Naive B cell (primary cell): Measurements from ENCODE around the gene TMEM131. TPM values are rescaled to one million over a fixed set of nuclear protein-coding genes. Genes with fewer than 3 reads are reported as not detected.

Experiments
- ATAC-seq, 2 donors: fragments of 150-1000 bp; cut with Tn5 transposase; 2 replicates each; pipeline ENCODE4 v1.10.0; 2021; ENCODE audit warnings: low read depth in 2 of 2, mild to moderate bottlenecking in 2 of 2, moderate library complexity in 2 of 2
- DNase-seq: peaks from one replicate; pipeline ENCODE4 v3.0.0; 2022
- H3K27ac Mint-ChIP-seq, 6 donors: one replicate each; pipeline ENCODE4 v1.8.0; 2020 to 2022; ENCODE audit warnings: mild to moderate bottlenecking in 6 of 6, mixed read lengths in 6 of 6, moderate library complexity in 5 of 6, inconsistent platforms in 2 of 6
- H3K27me3 Mint-ChIP-seq, 3 donors: one replicate each; pipeline ENCODE4 v1.8.0; 2021 to 2022; ENCODE audit warnings: mixed read lengths in 3 of 3, mild to moderate bottlenecking in 1 of 3
- H3K36me3 Mint-ChIP-seq, 2 donors: one replicate each; pipeline ENCODE4 v1.8.0; 2020 to 2022; ENCODE audit warnings: mixed read lengths in 2 of 2, inconsistent platforms in 1 of 2, mild to moderate bottlenecking in 1 of 2
- H3K4me1 Mint-ChIP-seq, 3 donors: one replicate each; pipeline ENCODE4 v1.8.0; 2020 to 2022; ENCODE audit warnings: mixed read lengths in 3 of 3, inconsistent platforms in 1 of 3, mild to moderate bottlenecking in 1 of 3, moderate library complexity in 1 of 3
- H3K4me3 Mint-ChIP-seq, 8 donors: one replicate each; pipeline ENCODE4 v1.8.0; 2020 to 2022; ENCODE audit warnings: mild to moderate bottlenecking in 8 of 8, mixed read lengths in 8 of 8, moderate library complexity in 8 of 8, inconsistent platforms in 2 of 8
- H3K9me3 Mint-ChIP-seq, 7 donors: one replicate each; pipeline ENCODE4 v1.8.0; 2020 to 2022; ENCODE audit warnings: mixed read lengths in 7 of 7, mild to moderate bottlenecking in 5 of 7, inconsistent platforms in 2 of 7, moderate library complexity in 1 of 7
- polyA plus RNA-seq, 6 donors: library from polyadenylated mRNA; unstranded; fragments of 300-500 nt; fragmentation: Illumina TruSeq; gene quantifications; one replicate each; pipeline ENCODE4 v1.2.3, GENCODE V29; 2021; ENCODE audit warnings: low read depth in 6 of 6

TMEM131 gene
- polyA plus RNA-seq, 6 donors from 2014 or later: 13.4 to 32.9 (median 19.1) TPM

DNA sequence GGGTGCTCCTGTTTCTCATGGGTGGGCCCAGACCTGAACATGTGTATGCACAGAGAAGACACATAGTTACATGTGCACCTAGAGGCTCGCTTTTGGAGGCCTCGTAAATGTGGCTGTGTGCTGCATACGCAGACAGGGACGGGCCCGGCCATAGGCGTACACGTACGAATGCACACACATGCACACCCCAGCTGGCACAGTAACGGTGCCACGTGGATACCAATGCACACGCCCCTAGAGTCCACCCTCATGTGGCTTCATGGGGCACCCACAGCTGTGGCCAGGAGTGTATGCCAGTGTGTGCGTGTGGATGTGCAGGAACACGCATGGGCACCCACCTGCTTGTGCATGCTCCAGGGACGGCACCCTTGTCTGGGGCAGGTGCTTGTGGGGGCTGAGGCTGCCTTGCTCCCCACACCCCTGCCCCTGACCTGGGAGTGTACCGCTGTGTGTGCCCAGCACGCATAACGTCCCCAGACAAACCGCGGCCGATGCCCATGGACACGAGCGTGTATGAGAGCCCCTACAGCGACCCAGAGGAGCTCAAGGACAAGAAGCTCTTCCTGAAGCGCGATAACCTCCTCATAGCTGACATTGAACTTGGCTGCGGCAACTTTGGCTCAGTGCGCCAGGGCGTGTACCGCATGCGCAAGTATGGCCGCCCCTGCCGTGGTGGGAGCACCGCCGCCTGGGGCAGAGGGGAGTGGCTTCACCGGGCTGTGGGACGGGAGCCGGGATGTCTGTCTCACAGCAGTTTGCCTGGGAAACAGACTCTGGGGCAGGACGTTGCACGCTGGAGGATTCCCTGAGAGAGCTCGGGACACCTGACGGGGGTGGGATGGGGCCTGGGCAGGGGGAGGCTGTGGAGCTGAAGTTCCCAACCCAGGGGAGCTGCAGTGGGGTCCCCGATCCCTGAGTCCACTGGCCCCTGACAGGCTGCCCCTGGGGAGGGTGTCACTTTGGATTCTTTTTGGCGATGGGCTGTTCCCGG lies 261.4 kb downstream of the TMEM131 start:
- H3K27me3 Mint-ChIP-seq: no peaks in the 10 kb centered on the region
- H3K36me3 Mint-ChIP-seq: peaks cover 6 to 7% of the 10 kb centered on the region in 2 donors
- H3K9me3 Mint-ChIP-seq: peaks cover 0 to 5% (median 0%) of the 10 kb centered on the region in 7 donors
- no peak overlapping the region for H3K4me3 Mint-ChIP-seq
- peaks cover 0 to 8% (median 4%) of the 10 kb centered on the region in 3 donors for H3K4me1 Mint-ChIP-seq
- no peak for ATAC-seq
- DNase-seq: no peak
- H3K27ac Mint-ChIP-seq: no peak overlapping the region

- Mint-ChIP-seq H3K9me3 (peaks cover 0 to 5% (median 0%) of the 10 kb centered on the region in 7 donors), H3K4me3 (no peak overlapping the region), H3K27ac (peak overlapping the region in 1 of 6 donors; percentile 3), H3K27me3 (no peaks in the 10 kb centered on the region), H3K4me1 (peaks cover 0 to 4% (median 2%) of the 10 kb centered on the region in 3 donors), H3K36me3 (peaks cover 6 to 7% of the 10 kb centered on the region in 2 donors)
- DNase-seq (no peak), ATAC-seq (no peak)
Measured at GRCh38 chr2:97733341-97734035, 262.3 kb downstream of the TMEM131 start.

DNA sequence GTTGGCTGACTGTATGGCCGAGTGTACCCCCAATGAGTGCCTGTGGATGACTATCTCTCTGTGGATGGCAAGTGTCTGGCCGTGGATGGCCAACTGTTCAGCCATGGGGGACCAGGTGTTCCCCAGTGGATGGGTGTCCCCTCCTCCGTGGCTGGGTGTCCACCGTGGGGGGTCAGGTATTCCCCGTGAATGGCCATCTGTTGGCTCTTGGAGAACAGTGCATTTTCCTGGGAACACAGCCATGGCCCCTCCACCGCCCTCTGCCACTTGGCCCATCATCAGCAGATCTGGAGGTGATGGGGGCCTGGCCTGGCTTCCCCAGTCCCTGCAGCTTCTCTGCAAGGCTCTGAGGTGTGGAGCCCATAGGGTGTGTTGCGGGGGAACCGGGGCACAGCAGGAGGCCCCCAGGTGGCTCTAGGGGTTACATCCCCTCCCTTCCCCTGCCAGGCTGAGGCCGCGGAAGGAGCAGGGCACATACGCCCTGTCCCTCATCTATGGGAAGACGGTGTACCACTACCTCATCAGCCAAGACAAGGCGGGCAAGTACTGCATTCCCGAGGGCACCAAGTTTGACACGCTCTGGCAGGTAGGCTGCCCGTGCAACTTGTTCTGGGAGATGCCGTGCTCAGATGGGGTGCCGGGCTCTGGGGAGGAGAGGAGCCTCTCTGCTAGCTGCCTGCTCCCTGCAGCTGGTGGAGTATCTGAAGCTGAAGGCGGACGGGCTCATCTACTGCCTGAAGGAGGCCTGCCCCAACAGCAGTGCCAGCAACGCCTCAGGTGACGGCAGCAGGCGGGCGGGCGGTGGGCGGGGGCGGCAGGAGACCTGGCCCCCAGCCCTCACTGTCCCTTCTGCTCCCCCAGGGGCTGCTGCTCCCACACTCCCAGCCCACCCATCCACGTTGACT lies 263.1 kb downstream of the TMEM131 start:
- Mint-ChIP-seq H3K27ac (no peak overlapping the region), H3K4me1 (peaks cover 0 to 4% (median 0%) of the 10 kb centered on the region in 3 donors), H3K27me3 (no peaks in the 10 kb centered on the region), H3K9me3 (peaks cover 0 to 5% (median 0%) of the 10 kb centered on the region in 7 donors), H3K36me3 (peaks cover 6 to 10% of the 10 kb centered on the region in 2 donors), H3K4me3 (no peak overlapping the region)
- DNase-seq: no peak
- no peak for ATAC-seq

- H3K27me3 Mint-ChIP-seq: no peaks in the 10 kb centered on the region
- peaks cover 0 to 3% (median 0%) of the 10 kb centered on the region in 3 donors for H3K4me1 Mint-ChIP-seq
- H3K4me3 Mint-ChIP-seq: no peak overlapping the region
- ATAC-seq (no peak), DNase-seq (no peak)
- peaks cover 14 to 18% of the 10 kb centered on the region in 2 donors for H3K36me3 Mint-ChIP-seq
- peaks cover 0 to 8% (median 0%) of the 10 kb centered on the region in 7 donors for H3K9me3 Mint-ChIP-seq
- no peak overlapping the region for H3K27ac Mint-ChIP-seq
Measured at GRCh38 chr2:97731274-97732020, 264.3 kb downstream of the TMEM131 start.

- Mint-ChIP-seq H3K27ac (peak overlapping the region in 1 of 6 donors; percentile 26), H3K4me3 (peak overlapping the region in 1 of 8 donors; percentile 70), H3K9me3 (peaks cover 0 to 8% (median 0%) of the 10 kb centered on the region in 7 donors), H3K4me1 (no peaks in the 10 kb centered on the region), H3K36me3 (peaks cover 14 to 18% of the 10 kb centered on the region in 2 donors), H3K27me3 (no peaks in the 10 kb centered on the region)
- ATAC-seq (no peak), DNase-seq (no peak)
Measured at GRCh38 chr2:97730245-97730644, 265.5 kb downstream of the TMEM131 start.

GRCh38 chr2:97728091-97728731 lies 267.5 kb downstream of the TMEM131 start:
- H3K27ac Mint-ChIP-seq: no peak overlapping the region
- no peaks in the 10 kb centered on the region for H3K27me3 Mint-ChIP-seq
- peaks cover 0 to 8% (median 0%) of the 10 kb centered on the region in 7 donors for H3K9me3 Mint-ChIP-seq
- no peaks in the 10 kb centered on the region for H3K4me1 Mint-ChIP-seq
- H3K36me3 Mint-ChIP-seq: peaks cover 14 to 18% of the 10 kb centered on the region in 2 donors
- DNase-seq: no peak
- H3K4me3 Mint-ChIP-seq: no peak overlapping the region
- no peak for ATAC-seq

DNA sequence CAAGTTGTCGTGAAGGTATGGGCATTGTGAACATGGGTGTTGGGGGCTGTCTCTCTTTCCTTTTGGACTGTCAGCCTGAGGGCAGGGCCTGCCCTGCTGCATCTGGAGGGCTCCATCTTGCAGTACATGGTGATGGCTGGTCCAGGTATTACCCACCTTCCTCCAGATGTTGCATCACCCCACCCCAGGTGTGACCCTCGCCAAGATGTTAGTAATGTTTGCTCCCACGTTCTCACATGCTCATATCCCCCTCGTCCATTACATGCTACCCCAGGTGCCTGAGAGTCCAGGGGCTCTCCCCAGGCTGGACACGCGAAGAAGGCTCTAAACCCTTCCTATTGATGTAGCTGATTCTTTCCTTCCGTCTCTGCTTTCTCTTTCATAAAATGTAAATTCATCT lies 268.5 kb downstream of the TMEM131 start:
- Mint-ChIP-seq H3K9me3 (peaks cover 0 to 8% (median 0%) of the 10 kb centered on the region in 7 donors), H3K4me1 (no peaks in the 10 kb centered on the region), H3K36me3 (peaks cover 14 to 18% of the 10 kb centered on the region in 2 donors), H3K27me3 (no peaks in the 10 kb centered on the region), H3K4me3 (no peak overlapping the region), H3K27ac (no peak overlapping the region)
- no peak for DNase-seq
- ATAC-seq: no peak

DNA sequence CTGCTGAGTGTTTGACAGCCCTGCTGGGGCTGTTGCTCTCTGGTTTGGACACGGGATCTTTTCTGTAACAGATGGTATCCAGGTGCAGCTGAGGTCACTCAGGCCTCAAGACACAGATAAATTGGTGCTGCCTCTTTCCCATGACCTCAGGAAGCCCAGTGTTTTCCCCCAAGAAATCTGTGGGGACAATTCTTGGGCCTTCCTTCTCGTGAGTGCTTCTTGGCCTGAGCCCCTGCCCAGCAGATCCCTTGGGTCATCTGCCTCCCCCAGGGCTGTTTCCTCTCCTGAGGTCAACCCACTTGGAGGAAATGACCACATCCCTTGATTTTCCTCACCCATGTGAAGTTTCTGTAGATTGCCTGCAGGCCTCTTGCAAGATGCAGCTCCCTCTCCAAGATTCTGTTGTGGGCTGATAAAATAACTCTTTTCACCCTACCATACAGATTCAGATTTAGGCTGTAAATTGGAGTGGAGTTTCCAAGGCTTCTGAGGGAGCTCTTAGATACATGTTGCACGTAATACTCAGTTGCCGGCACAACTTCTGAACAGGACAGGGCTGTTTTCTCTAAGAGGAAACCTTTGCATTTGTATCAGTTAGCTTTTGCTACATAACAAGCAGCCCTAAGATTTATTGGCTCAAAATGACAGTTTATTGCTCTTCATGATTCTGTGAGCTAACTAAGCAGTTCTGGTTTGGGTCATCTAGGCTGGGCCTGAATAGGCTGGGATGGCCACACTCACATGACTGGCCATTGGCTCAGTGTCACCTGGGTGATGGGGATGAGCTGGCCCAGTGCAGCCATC lies 269.3 kb downstream of the TMEM131 start:
- H3K27ac Mint-ChIP-seq: no peak overlapping the region
- no peak overlapping the region for H3K4me3 Mint-ChIP-seq
- no peaks in the 10 kb centered on the region for H3K27me3 Mint-ChIP-seq
- ATAC-seq: no peak
- peaks cover 11 to 16% of the 10 kb centered on the region in 2 donors for H3K36me3 Mint-ChIP-seq
- H3K4me1 Mint-ChIP-seq: no peaks in the 10 kb centered on the region
- H3K9me3 Mint-ChIP-seq: peaks cover 0 to 8% (median 0%) of the 10 kb centered on the region in 7 donors
- DNase-seq: no peak

DNA sequence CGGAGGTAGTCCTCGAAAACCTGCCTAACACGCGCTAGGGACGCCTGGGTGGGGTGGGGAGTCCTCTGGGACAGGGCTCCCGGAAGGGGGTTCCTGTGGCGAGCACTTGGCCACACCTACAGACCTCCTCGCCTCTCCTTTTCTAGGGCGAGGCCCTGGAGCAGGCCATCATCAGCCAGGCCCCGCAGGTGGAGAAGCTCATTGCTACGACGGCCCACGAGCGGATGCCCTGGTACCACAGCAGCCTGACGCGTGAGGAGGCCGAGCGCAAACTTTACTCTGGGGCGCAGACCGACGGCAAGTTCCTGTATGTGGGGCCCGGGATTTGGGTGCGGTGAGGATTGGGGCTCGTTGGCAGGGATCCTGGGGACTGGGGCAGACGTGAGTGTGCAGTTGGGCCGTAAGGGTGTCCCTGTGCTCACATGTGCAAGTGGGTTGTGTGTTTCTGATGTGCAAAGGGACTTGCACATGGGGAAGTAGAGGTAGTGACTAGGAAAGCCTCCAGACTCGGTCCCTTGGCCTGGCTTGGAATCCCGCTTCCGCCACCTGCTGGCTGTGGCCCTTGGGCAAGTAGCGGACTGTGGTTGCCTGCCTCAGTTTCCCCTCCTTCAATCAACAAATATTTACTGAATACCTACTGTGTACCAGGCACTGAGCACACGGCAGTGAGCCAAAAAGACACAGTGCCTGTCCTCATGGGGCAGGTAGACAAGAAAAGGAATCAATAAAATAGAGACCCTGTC lies 270.6 kb downstream of the TMEM131 start:
- no peak for DNase-seq
- no peaks in the 10 kb centered on the region for H3K27me3 Mint-ChIP-seq
- ATAC-seq: no peak
- H3K4me1 Mint-ChIP-seq: no peaks in the 10 kb centered on the region
- H3K4me3 Mint-ChIP-seq: peak overlapping the region in 1 of 8 donors; percentile 16
- H3K36me3 Mint-ChIP-seq: peaks cover 8 to 11% of the 10 kb centered on the region in 2 donors
- H3K9me3 Mint-ChIP-seq: peaks cover 0 to 4% (median 0%) of the 10 kb centered on the region in 7 donors
- H3K27ac Mint-ChIP-seq: peak overlapping the region in 1 of 6 donors; percentile 59

DNA sequence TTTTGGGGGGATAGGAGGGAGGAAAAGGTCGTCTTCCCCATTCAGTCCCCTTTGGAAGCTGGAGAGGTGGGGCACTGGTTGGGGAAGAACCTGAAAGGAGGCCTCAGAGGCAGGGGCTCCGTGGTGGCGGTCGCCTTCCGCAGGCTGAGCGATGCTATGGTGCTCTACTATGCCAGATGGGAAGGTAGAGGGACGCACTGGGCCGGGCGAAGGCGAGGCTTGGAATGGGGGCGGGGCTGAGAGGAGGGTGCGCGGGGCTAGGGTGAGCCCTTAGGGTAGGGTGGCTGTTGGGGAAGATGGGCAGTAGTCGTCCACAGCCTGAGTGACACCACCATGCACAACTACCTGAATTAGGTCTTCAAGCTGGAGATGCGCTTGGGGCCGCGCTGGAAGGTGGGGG lies 271.2 kb downstream of the TMEM131 start:
- Mint-ChIP-seq H3K4me3 (peak overlapping the region in 1 of 8 donors; percentile 16), H3K36me3 (peaks cover 8 to 11% of the 10 kb centered on the region in 2 donors), H3K27me3 (no peaks in the 10 kb centered on the region), H3K27ac (no peak overlapping the region), H3K4me1 (peaks cover 3 to 5% (median 4%) of the 10 kb centered on the region in 3 donors), H3K9me3 (peaks cover 0 to 4% (median 0%) of the 10 kb centered on the region in 7 donors)
- ATAC-seq (no peak), DNase-seq (no peak)

- Mint-ChIP-seq H3K27ac (no peak overlapping the region), H3K4me1 (peaks cover 7 to 9% (median 8%) of the 10 kb centered on the region in 3 donors), H3K4me3 (no peak overlapping the region), H3K9me3 (peaks cover 0 to 4% (median 0%) of the 10 kb centered on the region in 7 donors), H3K27me3 (no peaks in the 10 kb centered on the region), H3K36me3 (peaks cover 8 to 11% of the 10 kb centered on the region in 2 donors)
- ATAC-seq (no peak), DNase-seq (no peak)
Measured at GRCh38 chr2:97724073-97724410, 271.7 kb downstream of the TMEM131 start.
